ENCODE measurements around the gene SLAMF6.

DNA sequence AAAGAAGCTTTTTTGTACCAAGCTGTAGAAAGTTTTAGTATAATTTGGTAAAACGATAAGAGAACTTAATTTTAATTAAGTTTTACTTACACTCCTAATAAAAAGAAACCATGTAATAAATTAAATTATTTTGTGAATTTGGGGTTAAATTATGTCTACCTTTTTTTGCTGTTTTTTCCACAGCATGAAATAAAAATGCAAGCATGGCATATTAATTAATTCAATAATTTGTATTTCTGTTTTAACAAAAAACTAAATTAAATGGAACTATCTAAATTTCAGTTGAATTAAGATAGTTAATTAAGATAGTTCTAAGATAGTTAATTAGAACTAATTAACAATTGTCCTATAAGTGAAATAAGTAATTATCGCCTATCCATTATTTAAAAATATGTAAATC, 83.3 kb downstream of the SLAMF6 start:
- TF ChIP-seq, protein P1, sequence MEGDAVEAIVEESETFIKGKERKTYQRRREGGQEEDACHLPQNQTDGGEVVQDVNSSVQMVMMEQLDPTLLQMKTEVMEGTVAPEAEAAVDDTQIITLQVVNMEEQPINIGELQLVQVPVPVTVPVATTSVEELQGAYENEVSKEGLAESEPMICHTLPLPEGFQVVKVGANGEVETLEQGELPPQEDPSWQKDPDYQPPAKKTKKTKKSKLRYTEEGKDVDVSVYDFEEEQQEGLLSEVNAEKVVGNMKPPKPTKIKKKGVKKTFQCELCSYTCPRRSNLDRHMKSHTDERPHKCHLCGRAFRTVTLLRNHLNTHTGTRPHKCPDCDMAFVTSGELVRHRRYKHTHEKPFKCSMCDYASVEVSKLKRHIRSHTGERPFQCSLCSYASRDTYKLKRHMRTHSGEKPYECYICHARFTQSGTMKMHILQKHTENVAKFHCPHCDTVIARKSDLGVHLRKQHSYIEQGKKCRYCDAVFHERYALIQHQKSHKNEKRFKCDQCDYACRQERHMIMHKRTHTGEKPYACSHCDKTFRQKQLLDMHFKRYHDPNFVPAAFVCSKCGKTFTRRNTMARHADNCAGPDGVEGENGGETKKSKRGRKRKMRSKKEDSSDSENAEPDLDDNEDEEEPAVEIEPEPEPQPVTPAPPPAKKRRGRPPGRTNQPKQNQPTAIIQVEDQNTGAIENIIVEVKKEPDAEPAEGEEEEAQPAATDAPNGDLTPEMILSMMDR (IDR thresholded peaks at IDR 0.05; ENCODE audit: low read length) = no peak
- TF ChIP-seq EZH2 (optimal IDR thresholded peaks at IDR 0.05; ENCODE audit: low read depth, low read length) = no peak
